Body of pancreas (tissue), 4 donors: Measurements from ENCODE around the gene PTPRN2. TPM values are rescaled to one million over a fixed set of nuclear protein-coding genes. Genes with fewer than 3 reads are reported as not detected.

Source experiments
- ATAC-seq: fragments of 150-250 bp; one replicate; pipeline ENCODE4 v1.9.1; 2016
- DNase-seq, 4 donors: peaks; one replicate each; pipeline ENCODE4 v3.0.0-alpha.2; 2019
- H3K27ac ChIP-seq, 4 donors: fragments of 200-600 bp; sonication (generic); 1 replicate in 3 of 4; 2 replicates in 1 of 4; pipeline versions ENCODE4 v1.5.1 to v1.6.1; 2016 to 2019; ENCODE audit warnings: mild to moderate bottlenecking in 1 of 4, mixed read lengths in 1 of 4, moderate library complexity in 1 of 4
- H3K27me3 ChIP-seq, 2 donors: fragments of 200-600 bp; sonication (generic); one replicate each; pipeline ENCODE4 v1.6.0; 2016; ENCODE audit warnings: mild to moderate bottlenecking in 1 of 2
- H3K36me3 ChIP-seq, 2 donors: fragments of 200-600 bp; sonication (generic); replicated peaks in 1 of 2; 2 replicates each; pipeline ENCODE4 v1.5.1; 2016; ENCODE audit warnings: low read depth in 2 of 2; ENCODE audit not compliant: insufficient read depth in 1 of 2
- H3K4me1 ChIP-seq: fragments of 200-600 bp; sonication (generic); one replicate; pipeline ENCODE4 v1.6.0; 2016
- H3K4me3 ChIP-seq, 2 donors: fragments of 200-600 bp; sonication (generic); 1 replicate in 1 of 2; 2 replicates in 1 of 2; pipeline ENCODE4 v1.5.1; 2016 to 2019
- H3K9me3 ChIP-seq, 3 donors: fragments of 200-600 bp; sonication (generic); 1 replicate in 2 of 3; 2 replicates in 1 of 3; pipeline ENCODE4 v1.5.1; 2016
- CTCF ChIP-seq, 7 experiments: fragments of 450-650 bp in 4 of 7; fragments of 200-600 bp in 3 of 7; sonication (generic) in 3 of 7; IDR thresholded peaks; one replicate each; pipeline ENCODE4 v1.5.1; 2016 to 2019; ENCODE audit warnings: antibody characterized with exemption in 7 of 7
- POLR2A ChIP-seq, 3 donors: fragments of 450-650 bp; IDR thresholded peaks; one replicate each; pipeline ENCODE4 v1.6.1; 2016; ENCODE audit warnings: antibody characterized with exemption in 3 of 3, mild to moderate bottlenecking in 2 of 3
- WGBS, 2 donors: methylation state at CpG; one replicate each; pipeline ENCODE4 v1.1.5; 2017; 5-methylcytosine and 5-hydroxymethylcytosine counted together
- intact Hi-C: fragments of 100-400 bp; cut with DNase I; formaldehyde crosslinking; loops from one replicate; pipeline ENCODE4 v1.15.1; 2023
- total RNA-seq, 2 donors: library from RNA; depleted of rRNA; stranded (reverse); fragments of >200 nt; gene quantifications; one replicate each; pipeline ENCODE4 v1.1.0, GENCODE V29; 2016

The PTPRN2 gene
- total RNA-seq, 2 donors from 2014 or later: 31.6 to 76.1 TPM

GRCh38 chr7:157817944-157818700 is 769.5 kb downstream of the PTPRN2 start:
- DNase-seq (no peak), ATAC-seq (no peak)
- WGBS, 2 donors: 85 to 87% methylated on average over 13 of the region's 13 CpGs
- Histone ChIP-seq H3K4me1 (no peaks in the 10 kb centered on the region), H3K36me3 (no peaks in the 10 kb centered on the region), H3K27ac (no peak overlapping the region), H3K4me3 (no peak overlapping the region), H3K9me3 (no peaks in the 10 kb centered on the region), H3K27me3 (no peaks in the 10 kb centered on the region)
- TF ChIP-seq CTCF (IDR thresholded peaks at IDR 0.05) (no peak), POLR2A (IDR thresholded peaks at IDR 0.05) (no peak)
- intact Hi-C loops: no loop called here

GRCh38 chr7:157817433-157817832 is 770.2 kb downstream of the PTPRN2 start:
- no peaks in the 10 kb centered on the region for H3K36me3 ChIP-seq
- H3K4me3 ChIP-seq: no peak overlapping the region
- DNase-seq (no peak), ATAC-seq (no peak)
- H3K27ac ChIP-seq: no peak overlapping the region
- TF ChIP-seq POLR2A (IDR thresholded peaks at IDR 0.05): no peak
- no peaks in the 10 kb centered on the region for H3K4me1 ChIP-seq
- intact Hi-C loops: no loop called here
- WGBS, 2 donors: 79 to 87% methylated on average over 8 to 11 of the region's 11 CpGs
- H3K9me3 ChIP-seq: no peaks in the 10 kb centered on the region
- no peaks in the 10 kb centered on the region for H3K27me3 ChIP-seq

- intact Hi-C loops: no loop called here
- ATAC-seq (no peak), DNase-seq (no peak)
- no peaks in the 10 kb centered on the region for H3K36me3 ChIP-seq
- no peak for TF ChIP-seq CTCF (IDR thresholded peaks at IDR 0.05)
- no peak for TF ChIP-seq POLR2A (IDR thresholded peaks at IDR 0.05)
- no peaks in the 10 kb centered on the region for H3K9me3 ChIP-seq
- H3K27ac ChIP-seq: no peak overlapping the region
- H3K4me3 ChIP-seq: no peak overlapping the region
- H3K4me1 ChIP-seq: no peaks in the 10 kb centered on the region
- H3K27me3 ChIP-seq: no peaks in the 10 kb centered on the region
- 88 to 91% methylated on average over 16 to 26 of the region's 26 CpGs for WGBS, 2 donors
Measured at GRCh38 chr7:157816526-157817250, 770.9 kb downstream of the PTPRN2 start.

- no peaks in the 10 kb centered on the region for H3K36me3 ChIP-seq
- TF ChIP-seq CTCF (IDR thresholded peaks at IDR 0.05): no peak
- TF ChIP-seq POLR2A (IDR thresholded peaks at IDR 0.05): no peak
- H3K4me1 ChIP-seq: no peaks in the 10 kb centered on the region
- H3K27ac ChIP-seq: no peak overlapping the region
- no peak for DNase-seq
- no peaks in the 10 kb centered on the region for H3K9me3 ChIP-seq
- intact Hi-C loops: no loop called here
- no peaks in the 10 kb centered on the region for H3K27me3 ChIP-seq
- no peak overlapping the region for H3K4me3 ChIP-seq
- no peak for ATAC-seq
- WGBS, 2 donors: 72 to 73% methylated on average over 3 to 12 of the region's 12 CpGs
Measured at GRCh38 chr7:157816086-157816485, 771.5 kb downstream of the PTPRN2 start.

GRCh38 chr7:157815706-157816022 is 772.0 kb downstream of the PTPRN2 start:
- Histone ChIP-seq H3K4me1 (no peaks in the 10 kb centered on the region), H3K36me3 (no peaks in the 10 kb centered on the region), H3K27me3 (no peaks in the 10 kb centered on the region), H3K4me3 (no peak overlapping the region), H3K27ac (no peak overlapping the region), H3K9me3 (no peaks in the 10 kb centered on the region)
- TF ChIP-seq POLR2A (IDR thresholded peaks at IDR 0.05): no peak
- TF ChIP-seq CTCF (IDR thresholded peaks at IDR 0.05): no peak
- WGBS, 2 donors: 90 to 92% methylated on average over 9 to 10 of the region's 10 CpGs
- intact Hi-C loops: no loop called here
- ATAC-seq (no peak), DNase-seq (no peak)
